GM19468 (cell line): ENCODE measurements around the gene SOAT1.
"Not testable (repeated sequence)": the region's sequence is repeated elsewhere in the genome, so short reads cannot be mapped to it uniquely, and the experiment has no call there.

Experiments
- ATAC-seq: cut with Tn5 transposase; IDR thresholded peaks from one replicate; pipeline ENCODE4 v1.9.1; 2021; ENCODE audit warnings: mild to moderate bottlenecking, moderate library complexity, moderate number of reproducible peaks; ENCODE audit not compliant: unreplicated experiment; ENCODE audit errors: extremely low read depth

The SOAT1 gene

GRCh38 chr1:179293340-179294327 is at the start of gene SOAT1:
TSS of gene SOAT1 (plus strand) at chr1:179293797. CDS start at chr1:179302685, 8,888 bp downstream.
- ATAC-seq: peak; percentile 92

GRCh38 chr1:179245426-179245825 is 48.2 kb upstream of the SOAT1 start:
- not testable (repeated sequence) for ATAC-seq

- ATAC-seq: no peak
Measured at GRCh38 chr1:179247923-179248322, 45.7 kb upstream of the SOAT1 start.

- no peak for ATAC-seq
Measured at GRCh38 chr1:179251675-179252074, 41.9 kb upstream of the SOAT1 start.

GRCh38 chr1:179252606-179253005 is 41.0 kb upstream of the SOAT1 start:
- no peak for ATAC-seq

- ATAC-seq: no peak
Measured at GRCh38 chr1:179253286-179253972, 40.2 kb upstream of the SOAT1 start.

GRCh38 chr1:179262183-179262582 is 31.4 kb upstream of the SOAT1 start:
- no peak for ATAC-seq

- ATAC-seq: no peak
Measured at GRCh38 chr1:179263121-179263520, 30.5 kb upstream of the SOAT1 start.

GRCh38 chr1:179264507-179264906 is 29.1 kb upstream of the SOAT1 start:
- ATAC-seq: no peak

- ATAC-seq: no peak
Measured at GRCh38 chr1:179269071-179269470, 24.5 kb upstream of the SOAT1 start.

- not testable (repeated sequence) for ATAC-seq
Measured at GRCh38 chr1:179274424-179274823, 19.2 kb upstream of the SOAT1 start.

- no peak for ATAC-seq
Measured at GRCh38 chr1:179278920-179279319, 14.7 kb upstream of the SOAT1 start.

GRCh38 chr1:179283992-179284391 is 9.6 kb upstream of the SOAT1 start:
- ATAC-seq: no peak

GRCh38 chr1:179287946-179288345 is 5.7 kb upstream of the SOAT1 start:
- ATAC-seq: no peak

- no peak for ATAC-seq
Measured at GRCh38 chr1:179288977-179289376, 4.6 kb upstream of the SOAT1 start.

- no peak for ATAC-seq
Measured at GRCh38 chr1:179295164-179295755, 1.7 kb downstream of the SOAT1 start.

- ATAC-seq: no peak
Measured at GRCh38 chr1:179296356-179297104, 2.9 kb downstream of the SOAT1 start.

GRCh38 chr1:179297105-179297378 is 3.4 kb downstream of the SOAT1 start:
- ATAC-seq: no peak

- ATAC-seq: peak; percentile 84
Measured at GRCh38 chr1:179298952-179299351, 5.4 kb downstream of the SOAT1 start.

GRCh38 chr1:179300112-179300511 is 6.5 kb downstream of the SOAT1 start:
- no peak for ATAC-seq
